ENCODE data around the gene TMTC2. TPM values are rescaled to one million over a fixed set of nuclear protein-coding genes. Genes with fewer than 3 reads are reported as not detected.

TMTC2 gene
- total RNA-seq, 1 donor from 2014 or later = 37.9 TPM

DNA sequence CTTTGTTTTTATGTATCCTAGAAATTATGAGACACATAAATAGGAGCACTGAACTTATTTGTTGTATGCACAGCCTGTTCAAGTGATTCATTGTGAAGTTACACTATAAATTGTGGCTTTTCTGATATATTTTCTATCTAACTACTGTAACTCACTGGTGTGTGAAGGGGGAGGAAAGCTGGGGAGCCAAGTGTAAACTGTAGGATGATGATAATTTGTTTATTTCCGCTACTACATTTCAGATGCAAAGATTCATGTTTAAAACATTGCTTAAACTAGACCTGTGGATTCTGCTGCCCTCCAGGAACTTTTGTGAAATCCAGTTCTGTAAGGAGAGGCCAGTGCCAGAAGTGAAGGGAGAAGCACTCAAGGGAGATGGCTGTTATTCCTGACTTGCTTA is 3.3 kb downstream of the TMTC2 start:
- H3K4me1 ChIP-seq = peaks cover 7% of the 10 kb centered on the region
- TF ChIP-seq, protein P1, sequence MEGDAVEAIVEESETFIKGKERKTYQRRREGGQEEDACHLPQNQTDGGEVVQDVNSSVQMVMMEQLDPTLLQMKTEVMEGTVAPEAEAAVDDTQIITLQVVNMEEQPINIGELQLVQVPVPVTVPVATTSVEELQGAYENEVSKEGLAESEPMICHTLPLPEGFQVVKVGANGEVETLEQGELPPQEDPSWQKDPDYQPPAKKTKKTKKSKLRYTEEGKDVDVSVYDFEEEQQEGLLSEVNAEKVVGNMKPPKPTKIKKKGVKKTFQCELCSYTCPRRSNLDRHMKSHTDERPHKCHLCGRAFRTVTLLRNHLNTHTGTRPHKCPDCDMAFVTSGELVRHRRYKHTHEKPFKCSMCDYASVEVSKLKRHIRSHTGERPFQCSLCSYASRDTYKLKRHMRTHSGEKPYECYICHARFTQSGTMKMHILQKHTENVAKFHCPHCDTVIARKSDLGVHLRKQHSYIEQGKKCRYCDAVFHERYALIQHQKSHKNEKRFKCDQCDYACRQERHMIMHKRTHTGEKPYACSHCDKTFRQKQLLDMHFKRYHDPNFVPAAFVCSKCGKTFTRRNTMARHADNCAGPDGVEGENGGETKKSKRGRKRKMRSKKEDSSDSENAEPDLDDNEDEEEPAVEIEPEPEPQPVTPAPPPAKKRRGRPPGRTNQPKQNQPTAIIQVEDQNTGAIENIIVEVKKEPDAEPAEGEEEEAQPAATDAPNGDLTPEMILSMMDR (IDR thresholded peaks at IDR 0.05) = no peak
- H3K4me3 ChIP-seq = no peak overlapping the region
- H3K9me3 ChIP-seq = no peaks in the 10 kb centered on the region
- intact Hi-C loops (cut with DNase I) = no loop called here
- no peak for ATAC-seq
- H3K27ac ChIP-seq = no peak overlapping the region
- H3K36me3 ChIP-seq = no peaks in the 10 kb centered on the region
- no peaks in the 10 kb centered on the region for H3K27me3 ChIP-seq
- DNase-seq = no peak

DNA sequence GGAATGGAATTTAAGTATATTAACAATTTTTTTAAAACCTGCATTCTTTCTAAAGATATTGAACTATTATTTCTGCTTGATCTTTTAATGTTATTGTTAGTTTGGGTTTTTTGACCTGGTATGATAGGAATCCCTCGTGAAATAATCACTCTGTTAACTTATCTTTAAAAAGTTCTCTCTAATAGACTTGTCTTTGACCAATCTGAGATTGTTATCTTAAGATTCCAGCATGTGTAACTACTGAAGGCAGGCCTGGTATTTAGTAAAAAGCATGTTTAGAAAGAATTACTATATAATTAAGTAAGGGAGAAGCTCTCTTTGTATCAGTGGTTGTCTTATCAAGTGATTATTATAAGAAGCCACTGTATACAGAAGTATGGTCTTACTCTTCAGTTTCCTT is 4.8 kb downstream of the TMTC2 start:
- TF ChIP-seq, protein P1 (IDR thresholded peaks at IDR 0.05) = no peak
- Histone ChIP-seq H3K36me3 (no peaks in the 10 kb centered on the region), H3K27me3 (no peaks in the 10 kb centered on the region), H3K4me3 (no peak overlapping the region), H3K4me1 (peaks cover 7% of the 10 kb centered on the region), H3K9me3 (no peaks in the 10 kb centered on the region), H3K27ac (no peak overlapping the region)
- DNase-seq (no peak), ATAC-seq (no peak)
- intact Hi-C loops (cut with DNase I) = no loop called here

DNA sequence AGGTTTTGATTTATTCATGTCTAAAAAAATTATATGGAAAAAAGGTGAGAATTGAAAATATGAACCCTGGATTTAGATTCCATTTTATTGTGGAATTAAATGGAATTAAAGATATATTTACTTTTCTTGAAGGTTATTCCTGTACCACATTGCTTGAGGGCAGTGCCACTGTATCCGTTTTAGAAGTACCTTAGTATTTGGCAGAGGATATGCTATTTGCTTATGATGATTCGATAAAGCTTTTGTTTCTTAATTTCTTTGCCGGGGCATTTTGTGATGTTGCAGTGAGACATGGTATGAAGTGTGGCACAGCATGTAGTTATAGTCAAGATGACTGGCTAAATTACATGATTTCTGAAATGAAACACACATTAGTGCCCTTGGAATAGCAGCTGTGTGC is 7.6 kb downstream of the TMTC2 start:
- intact Hi-C loops (cut with DNase I) = no loop called here
- Histone ChIP-seq H3K4me1 (no peaks in the 10 kb centered on the region), H3K27me3 (no peaks in the 10 kb centered on the region), H3K27ac (no peak overlapping the region), H3K9me3 (no peaks in the 10 kb centered on the region), H3K4me3 (no peak overlapping the region), H3K36me3 (no peaks in the 10 kb centered on the region)
- no peak for ATAC-seq
- DNase-seq = no peak
- TF ChIP-seq, protein P1 (IDR thresholded peaks at IDR 0.05) = no peak

DNA sequence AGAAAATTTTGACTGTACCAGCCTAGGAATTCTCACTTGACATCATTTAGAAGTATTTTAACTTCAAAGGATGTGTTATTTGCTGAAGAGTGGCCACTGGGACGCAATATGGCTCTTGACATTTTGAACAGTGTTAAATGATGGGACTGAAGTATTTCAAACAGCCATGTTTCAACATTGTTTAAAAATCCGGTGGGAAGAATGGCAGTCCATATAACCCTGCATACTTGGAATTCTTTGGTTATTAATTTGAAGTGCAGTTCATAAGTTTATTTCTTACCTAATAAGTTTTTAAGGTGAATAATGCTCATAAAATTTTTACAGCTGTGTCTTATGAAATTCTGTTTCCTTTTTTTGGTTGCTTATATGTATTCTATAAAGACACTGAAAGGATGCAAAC is 8.3 kb downstream of the TMTC2 start:
- Histone ChIP-seq H3K27ac (no peak overlapping the region), H3K4me3 (no peak overlapping the region), H3K4me1 (no peaks in the 10 kb centered on the region), H3K9me3 (no peaks in the 10 kb centered on the region), H3K36me3 (no peaks in the 10 kb centered on the region), H3K27me3 (no peaks in the 10 kb centered on the region)
- ATAC-seq (peak; percentile 58), DNase-seq (no peak)
- TF ChIP-seq, protein P1 (IDR thresholded peaks at IDR 0.05) = no peak
- intact Hi-C loops (cut with DNase I) = no loop called here

DNA sequence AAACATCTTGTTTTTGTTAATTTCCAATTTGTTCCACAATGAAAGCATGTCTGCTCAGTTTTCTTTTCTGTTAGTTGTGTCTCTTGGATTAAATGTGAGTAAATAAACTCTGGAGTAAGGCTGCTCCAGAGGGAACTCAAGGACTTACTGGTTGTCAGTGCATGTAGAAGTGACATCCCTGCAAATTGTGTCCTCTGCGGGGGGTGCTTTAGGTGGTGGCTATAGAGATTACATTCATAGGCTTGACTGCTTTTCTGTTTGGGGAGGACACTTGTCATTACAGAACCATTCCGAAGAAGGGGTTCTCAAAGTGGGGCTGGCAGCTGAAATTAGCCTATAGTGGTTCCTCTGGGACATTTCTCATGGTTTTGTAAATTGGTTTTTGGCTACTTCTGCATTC is 8.8 kb downstream of the TMTC2 start:
- TF ChIP-seq, protein P1 (IDR thresholded peaks at IDR 0.05) = no peak
- no peaks in the 10 kb centered on the region for H3K4me1 ChIP-seq
- no peaks in the 10 kb centered on the region for H3K36me3 ChIP-seq
- no peak for ATAC-seq
- intact Hi-C loops (cut with DNase I) = no loop called here
- DNase-seq = no peak
- no peak overlapping the region for H3K27ac ChIP-seq
- H3K4me3 ChIP-seq = no peak overlapping the region
- no peaks in the 10 kb centered on the region for H3K27me3 ChIP-seq
- H3K9me3 ChIP-seq = no peaks in the 10 kb centered on the region

DNA sequence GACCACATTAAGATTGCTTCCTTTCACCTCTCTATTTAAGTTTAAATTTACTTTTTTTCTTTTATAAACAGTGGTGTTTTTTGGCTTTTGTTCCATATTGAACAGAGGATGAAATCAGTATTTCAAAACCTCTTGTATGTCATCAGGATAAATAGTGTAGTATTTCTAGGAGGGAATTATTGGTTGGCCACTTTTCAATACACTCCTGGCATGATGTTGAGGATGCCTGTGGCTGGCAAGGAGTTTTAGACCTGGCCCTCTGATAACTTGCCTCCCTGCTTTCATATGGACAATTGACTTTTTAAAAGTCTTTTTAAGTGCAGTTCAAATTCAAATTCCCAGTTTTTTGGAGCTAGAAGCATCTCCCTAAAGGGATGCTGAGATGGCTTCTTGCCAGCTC is 9.8 kb downstream of the TMTC2 start:
- TF ChIP-seq, protein P1 (IDR thresholded peaks at IDR 0.05) = no peak
- Histone ChIP-seq H3K27ac (no peak overlapping the region), H3K36me3 (no peaks in the 10 kb centered on the region), H3K4me3 (no peak overlapping the region), H3K27me3 (no peaks in the 10 kb centered on the region), H3K4me1 (no peaks in the 10 kb centered on the region), H3K9me3 (no peaks in the 10 kb centered on the region)
- intact Hi-C loops (cut with DNase I) = no loop called here
- ATAC-seq = no peak
- DNase-seq = no peak

All from upper lobe of right lung (tissue), 1 donor.